Measurements from ENCODE around the gene SYNE3.

DNA sequence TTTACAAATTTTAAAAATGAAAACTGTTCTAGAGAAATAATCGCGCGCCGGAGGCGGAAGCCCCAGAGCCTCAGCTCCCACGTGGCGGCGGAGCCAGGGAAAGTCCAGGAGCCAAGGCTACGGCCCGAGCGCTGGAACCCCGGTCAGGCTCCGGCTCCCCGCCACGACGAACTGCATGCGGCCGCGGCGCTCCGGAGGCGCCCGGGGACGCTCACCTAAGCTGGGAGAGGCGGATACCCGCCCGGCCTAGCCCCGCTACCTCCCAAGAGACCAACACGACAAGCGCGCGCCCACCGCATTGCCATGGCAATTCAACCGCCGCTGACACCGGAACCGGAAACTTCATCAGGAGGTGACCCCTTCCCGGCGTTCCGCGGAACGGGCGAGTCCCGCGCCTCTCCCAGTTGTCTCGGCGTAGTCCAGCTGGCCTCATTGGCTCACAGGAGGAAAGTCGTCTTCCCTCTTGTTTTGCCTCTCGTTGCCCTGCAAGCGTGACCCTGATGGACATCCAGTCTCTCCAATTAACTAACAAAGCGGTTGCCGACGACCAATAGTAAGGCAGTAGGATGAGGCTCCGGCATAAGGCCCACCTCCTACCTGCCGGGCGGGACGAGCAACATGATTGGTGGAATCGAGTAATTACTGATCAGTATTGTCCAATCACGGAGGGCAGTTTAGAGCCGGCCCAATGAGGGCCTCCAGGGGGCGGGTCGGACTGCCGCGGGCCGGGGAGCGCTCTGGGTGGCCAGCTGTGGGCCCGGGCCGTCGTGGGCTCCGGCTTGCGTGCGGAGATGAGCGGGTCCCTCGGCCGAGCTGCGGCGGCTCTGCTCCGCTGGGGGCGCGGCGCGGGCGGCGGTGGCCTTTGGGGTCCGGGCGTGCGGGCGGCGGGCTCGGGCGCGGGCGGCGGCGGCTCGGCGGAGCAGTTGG, 18.1 kb upstream of the SYNE3 start, which contains the start of gene GLRX5:
- TF ChIP-seq, protein P1, sequence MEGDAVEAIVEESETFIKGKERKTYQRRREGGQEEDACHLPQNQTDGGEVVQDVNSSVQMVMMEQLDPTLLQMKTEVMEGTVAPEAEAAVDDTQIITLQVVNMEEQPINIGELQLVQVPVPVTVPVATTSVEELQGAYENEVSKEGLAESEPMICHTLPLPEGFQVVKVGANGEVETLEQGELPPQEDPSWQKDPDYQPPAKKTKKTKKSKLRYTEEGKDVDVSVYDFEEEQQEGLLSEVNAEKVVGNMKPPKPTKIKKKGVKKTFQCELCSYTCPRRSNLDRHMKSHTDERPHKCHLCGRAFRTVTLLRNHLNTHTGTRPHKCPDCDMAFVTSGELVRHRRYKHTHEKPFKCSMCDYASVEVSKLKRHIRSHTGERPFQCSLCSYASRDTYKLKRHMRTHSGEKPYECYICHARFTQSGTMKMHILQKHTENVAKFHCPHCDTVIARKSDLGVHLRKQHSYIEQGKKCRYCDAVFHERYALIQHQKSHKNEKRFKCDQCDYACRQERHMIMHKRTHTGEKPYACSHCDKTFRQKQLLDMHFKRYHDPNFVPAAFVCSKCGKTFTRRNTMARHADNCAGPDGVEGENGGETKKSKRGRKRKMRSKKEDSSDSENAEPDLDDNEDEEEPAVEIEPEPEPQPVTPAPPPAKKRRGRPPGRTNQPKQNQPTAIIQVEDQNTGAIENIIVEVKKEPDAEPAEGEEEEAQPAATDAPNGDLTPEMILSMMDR (optimal IDR thresholded peaks at IDR 0.05 in 1 of 3, IDR thresholded peaks at IDR 0.05 in 1 of 3, conservative IDR thresholded peaks at IDR 0.05 in 1 of 3; ENCODE audit: extremely low read depth in 1 of 3, insufficient read depth in 2 of 3, low read length in 3 of 3) = no peak
- no peak for TF ChIP-seq EZH2 (IDR thresholded peaks at IDR 0.05; ENCODE audit: low read length)
